Prostate gland (tissue), 2 donors: ENCODE results near the gene PDK3.

ENCODE experiments used
- POLR2A ChIP-seq: fragments of 450-650 bp; IDR thresholded peaks from one replicate; pipeline ENCODE4 v1.6.1; 2016; ENCODE audit warnings: antibody characterized with exemption, mild to moderate bottlenecking
- POLR2AphosphoS5 ChIP-seq: sonication (generic); formaldehyde crosslinking; IDR thresholded peaks from one replicate; pipeline ENCODE4 v1.6.1; 2017; ENCODE audit warnings: antibody characterized with exemption
- TF ChIP-seq, protein P1 (sequence below), 4 experiments: fragments of 200-600 bp in 2 of 4; fragments of 450-650 bp in 2 of 4; sonication (generic) in 2 of 4; IDR thresholded peaks; 1 replicate in 3 of 4; 2 replicates in 1 of 4; pipeline ENCODE4 v1.5.1; 2016 to 2019; ENCODE audit warnings: antibody characterized with exemption in 4 of 4, mild to moderate bottlenecking in 2 of 4, moderate library complexity in 2 of 4

DNA sequence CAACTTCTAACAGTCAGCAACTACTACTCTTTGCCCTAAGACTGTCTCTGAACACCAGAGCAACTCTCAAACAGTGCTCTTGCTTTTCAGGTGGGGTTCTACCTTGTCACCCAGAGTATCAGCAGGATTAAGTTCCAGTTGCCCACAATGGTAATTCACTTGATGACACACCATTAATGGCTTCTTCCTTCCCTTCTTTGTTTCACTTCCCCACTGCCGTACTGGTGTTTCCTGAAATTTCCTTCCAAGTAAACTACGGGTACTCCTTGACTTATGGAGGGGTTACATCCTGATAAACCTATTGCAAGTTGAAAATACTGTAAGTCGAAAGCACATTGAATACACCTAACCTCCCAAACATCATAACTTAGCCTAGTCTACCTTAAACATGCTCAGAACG is 36.6 kb upstream of the PDK3 start:
- TF ChIP-seq POLR2AphosphoS5 (no peak), POLR2A (no peak)
- TF ChIP-seq, protein P1, sequence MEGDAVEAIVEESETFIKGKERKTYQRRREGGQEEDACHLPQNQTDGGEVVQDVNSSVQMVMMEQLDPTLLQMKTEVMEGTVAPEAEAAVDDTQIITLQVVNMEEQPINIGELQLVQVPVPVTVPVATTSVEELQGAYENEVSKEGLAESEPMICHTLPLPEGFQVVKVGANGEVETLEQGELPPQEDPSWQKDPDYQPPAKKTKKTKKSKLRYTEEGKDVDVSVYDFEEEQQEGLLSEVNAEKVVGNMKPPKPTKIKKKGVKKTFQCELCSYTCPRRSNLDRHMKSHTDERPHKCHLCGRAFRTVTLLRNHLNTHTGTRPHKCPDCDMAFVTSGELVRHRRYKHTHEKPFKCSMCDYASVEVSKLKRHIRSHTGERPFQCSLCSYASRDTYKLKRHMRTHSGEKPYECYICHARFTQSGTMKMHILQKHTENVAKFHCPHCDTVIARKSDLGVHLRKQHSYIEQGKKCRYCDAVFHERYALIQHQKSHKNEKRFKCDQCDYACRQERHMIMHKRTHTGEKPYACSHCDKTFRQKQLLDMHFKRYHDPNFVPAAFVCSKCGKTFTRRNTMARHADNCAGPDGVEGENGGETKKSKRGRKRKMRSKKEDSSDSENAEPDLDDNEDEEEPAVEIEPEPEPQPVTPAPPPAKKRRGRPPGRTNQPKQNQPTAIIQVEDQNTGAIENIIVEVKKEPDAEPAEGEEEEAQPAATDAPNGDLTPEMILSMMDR (IDR thresholded peaks at IDR 0.05): no peak
